Mesenchymal stem cell (in vitro differentiated cells and primary cell): ENCODE data around the gene OTOG.

Source experiments
- DNase-seq: peaks from one replicate; pipeline ENCODE4 v3.0.0-alpha.2; 2013
- H2AFZ ChIP-seq: one replicate; pipeline ENCODE4 v1.6.1; 2013; ENCODE audit warnings: low read depth, mild to moderate bottlenecking, control low read depth, inconsistent platforms, low read length, moderate library complexity
- H2AK5ac ChIP-seq: 2 replicates; pipeline ENCODE4 v1.6.1; 2013; ENCODE audit warnings: low read length, moderate library complexity, mild to moderate bottlenecking, inconsistent platforms; ENCODE audit not compliant: severe bottlenecking
- H2BK120ac ChIP-seq: one replicate; pipeline ENCODE4 v1.6.1; 2013; ENCODE audit warnings: low read depth, mild to moderate bottlenecking, inconsistent platforms, low read length, moderate library complexity
- H2BK12ac ChIP-seq, 2 experiments: one replicate each; pipeline ENCODE4 v1.6.1; 2013; ENCODE audit warnings: inconsistent platforms in 2 of 2, low read length in 2 of 2, mild to moderate bottlenecking in 2 of 2, moderate library complexity in 2 of 2, control low read depth in 1 of 2
- H2BK15ac ChIP-seq: one replicate; pipeline ENCODE4 v1.6.1; 2013; ENCODE audit warnings: mild to moderate bottlenecking, low read depth, inconsistent platforms; ENCODE audit not compliant: poor library complexity, severe bottlenecking
- H2BK5ac ChIP-seq: 2 replicates; pipeline ENCODE4 v1.6.1; 2013; ENCODE audit warnings: low read depth, mild to moderate bottlenecking, low read length, control low read depth, inconsistent platforms; ENCODE audit not compliant: poor library complexity, severe bottlenecking
- H3K14ac ChIP-seq, 2 experiments: one replicate each; pipeline ENCODE4 v1.6.1; 2013; ENCODE audit warnings: inconsistent platforms in 2 of 2, low read length in 2 of 2, control low read depth in 1 of 2, mild to moderate bottlenecking in 1 of 2, moderate library complexity in 1 of 2
- H3K18ac ChIP-seq, 2 experiments: one replicate each; pipeline ENCODE4 v1.6.1; 2013; ENCODE audit warnings: inconsistent platforms in 2 of 2, low read length in 2 of 2, control low read depth in 1 of 2, low read depth in 1 of 2, mild to moderate bottlenecking in 1 of 2
- H3K23ac ChIP-seq, 2 experiments: one replicate each; pipeline ENCODE4 v1.6.1; 2013; ENCODE audit warnings: inconsistent platforms in 2 of 2, low read length in 2 of 2, mild to moderate bottlenecking in 2 of 2, moderate library complexity in 2 of 2, control low read depth in 1 of 2
- H3K27ac ChIP-seq: 2 replicates; pipeline ENCODE4 v1.5.1; 2013; ENCODE audit warnings: mild to moderate bottlenecking, moderate library complexity, low read length, control low read depth, inconsistent platforms; ENCODE audit not compliant: poor library complexity, severe bottlenecking
- H3K27me3 ChIP-seq, 2 experiments: 2 replicates each; pipeline versions ENCODE4 v1.6.1 to v1.7.0; 2013; ENCODE audit warnings: low read length in 2 of 2, mild to moderate bottlenecking in 2 of 2, moderate library complexity in 2 of 2, control low read depth in 1 of 2, inconsistent platforms in 1 of 2; ENCODE audit not compliant: control insufficient read depth in 1 of 2, insufficient read depth in 1 of 2
- H3K36me3 ChIP-seq, 2 experiments: 2 replicates each; pipeline versions ENCODE4 v1.6.1 to v1.7.0; 2013; ENCODE audit warnings: low read length in 2 of 2, control low read depth in 1 of 2, inconsistent platforms in 1 of 2, low read depth in 1 of 2, mild to moderate bottlenecking in 1 of 2; ENCODE audit not compliant: insufficient read depth in 2 of 2, control insufficient read depth in 1 of 2
- H3K4ac ChIP-seq, 2 experiments: one replicate each; pipeline ENCODE4 v1.6.1; 2013; ENCODE audit warnings: inconsistent platforms in 2 of 2, low read length in 2 of 2, mild to moderate bottlenecking in 2 of 2, moderate library complexity in 2 of 2, control low read depth in 1 of 2, low read depth in 1 of 2
- H3K4me1 ChIP-seq: 2 replicates; pipeline ENCODE4 v1.6.1; 2013; ENCODE audit warnings: low read depth, low read length, control low read depth; ENCODE audit not compliant: control insufficient read depth, insufficient read depth
- H3K4me2 ChIP-seq: 2 replicates; pipeline ENCODE4 v1.6.1; 2013; ENCODE audit warnings: low read length, mild to moderate bottlenecking, inconsistent platforms; ENCODE audit not compliant: poor library complexity, severe bottlenecking
- H3K4me3 ChIP-seq, 2 experiments: 2 replicates each; pipeline versions ENCODE4 v1.5.1 to v1.7.0; 2013; ENCODE audit warnings: low read length in 2 of 2, mild to moderate bottlenecking in 2 of 2, control low read depth in 1 of 2, low read depth in 1 of 2; ENCODE audit not compliant: insufficient read depth in 1 of 2
- H3K79me1 ChIP-seq: replicated peaks from 2 replicates; pipeline ENCODE4 v1.6.1; 2013; ENCODE audit warnings: mild to moderate bottlenecking, control low read depth, low read length, inconsistent platforms; ENCODE audit not compliant: poor library complexity, severe bottlenecking
- H3K9ac ChIP-seq: 2 replicates; pipeline ENCODE4 v1.7.0; 2013; ENCODE audit warnings: mild to moderate bottlenecking, low read length, moderate library complexity
- H3K9me3 ChIP-seq: 2 replicates; pipeline ENCODE4 v1.7.0; 2013; ENCODE audit warnings: mild to moderate bottlenecking, low read length; ENCODE audit not compliant: control insufficient read depth
- H4K8ac ChIP-seq: one replicate; pipeline ENCODE4 v1.6.1; 2013; ENCODE audit warnings: inconsistent platforms, mild to moderate bottlenecking, low read length, moderate library complexity
- H4K91ac ChIP-seq: one replicate; pipeline ENCODE4 v1.6.1; 2013; ENCODE audit warnings: mild to moderate bottlenecking, low read length, inconsistent platforms
- WGBS: methylation state at CpG from one replicate; pipeline ENCODE4 v1.1.7; 2013; ENCODE audit warnings: mixed read lengths; 5-methylcytosine and 5-hydroxymethylcytosine counted together

Gene OTOG

GRCh38 chr11:17642980-17643379, 95.9 kb downstream of the OTOG start:
- H2BK12ac ChIP-seq = no peak overlapping the region
- no peaks in the 10 kb centered on the region for H3K36me3 ChIP-seq
- H3K9me3 ChIP-seq = peaks cover 9% of the 10 kb centered on the region
- no peak overlapping the region for H2BK5ac ChIP-seq
- H3K27me3 ChIP-seq = peaks cover 0 to 11% of the 10 kb centered on the region in 2 experiments
- no peak overlapping the region for H2AK5ac ChIP-seq
- no peak overlapping the region for H2BK120ac ChIP-seq
- H3K9ac ChIP-seq = no peak overlapping the region
- H3K14ac ChIP-seq = no peak overlapping the region
- no peaks in the 10 kb centered on the region for H3K79me1 ChIP-seq
- no peak for DNase-seq
- 76% methylated on average over 6 of the region's 6 CpGs for WGBS
- peak overlapping the region in 1 of 2 experiments; percentile 27 for H3K4me3 ChIP-seq
- no peak overlapping the region for H3K23ac ChIP-seq
- H4K91ac ChIP-seq = no peak overlapping the region
- H2BK15ac ChIP-seq = no peak overlapping the region
- no peak overlapping the region for H3K27ac ChIP-seq
- no peak overlapping the region for H4K8ac ChIP-seq
- H3K4ac ChIP-seq = no peak overlapping the region
- no peak overlapping the region for H2AFZ ChIP-seq
- no peak overlapping the region for H3K18ac ChIP-seq
- no peak overlapping the region for H3K4me2 ChIP-seq
- no peaks in the 10 kb centered on the region for H3K4me1 ChIP-seq

- H3K27ac ChIP-seq = no peak overlapping the region
- H3K14ac ChIP-seq = no peak overlapping the region
- H3K23ac ChIP-seq = no peak overlapping the region
- H3K4me3 ChIP-seq = no peak overlapping the region
- WGBS = 76% methylated on average over 14 of the region's 14 CpGs
- H3K79me1 ChIP-seq = no peaks in the 10 kb centered on the region
- H4K91ac ChIP-seq = no peak overlapping the region
- H3K18ac ChIP-seq = no peak overlapping the region
- no peak overlapping the region for H2BK12ac ChIP-seq
- H2BK15ac ChIP-seq = no peak overlapping the region
- H3K4me1 ChIP-seq = no peaks in the 10 kb centered on the region
- H3K27me3 ChIP-seq = peaks cover 0 to 14% of the 10 kb centered on the region in 2 experiments
- H3K36me3 ChIP-seq = no peaks in the 10 kb centered on the region
- H3K9ac ChIP-seq = no peak overlapping the region
- no peak overlapping the region for H2BK120ac ChIP-seq
- H4K8ac ChIP-seq = no peak overlapping the region
- H3K4ac ChIP-seq = no peak overlapping the region
- no peak for DNase-seq
- H2BK5ac ChIP-seq = no peak overlapping the region
- H2AFZ ChIP-seq = no peak overlapping the region
- peaks cover 16% of the 10 kb centered on the region for H3K9me3 ChIP-seq
- H3K4me2 ChIP-seq = no peak overlapping the region
- H2AK5ac ChIP-seq = no peak overlapping the region
Measured at GRCh38 chr11:17643506-17644405, 96.7 kb downstream of the OTOG start.

GRCh38 chr11:17645190-17645970, 98.3 kb downstream of the OTOG start:
- H4K91ac ChIP-seq = no peak overlapping the region
- H3K4me2 ChIP-seq = no peak overlapping the region
- no peak overlapping the region for H3K4ac ChIP-seq
- no peaks in the 10 kb centered on the region for H3K36me3 ChIP-seq
- H2BK120ac ChIP-seq = no peak overlapping the region
- H3K4me3 ChIP-seq = no peak overlapping the region
- H3K14ac ChIP-seq = peak overlapping the region in 1 of 2 experiments; percentile 26
- no peak overlapping the region for H2BK5ac ChIP-seq
- H3K4me1 ChIP-seq = peaks cover 2% of the 10 kb centered on the region
- DNase-seq = no peak
- peaks cover 6 to 31% of the 10 kb centered on the region in 2 experiments for H3K27me3 ChIP-seq
- no peak overlapping the region for H2BK12ac ChIP-seq
- no peak overlapping the region for H2BK15ac ChIP-seq
- no peak overlapping the region for H2AK5ac ChIP-seq
- WGBS = 85% methylated on average over 12 of the region's 15 CpGs
- no peak overlapping the region for H3K23ac ChIP-seq
- H4K8ac ChIP-seq = no peak overlapping the region
- H2AFZ ChIP-seq = no peak overlapping the region
- peaks cover 16% of the 10 kb centered on the region for H3K9me3 ChIP-seq
- H3K27ac ChIP-seq = no peak overlapping the region
- H3K79me1 ChIP-seq = no peaks in the 10 kb centered on the region
- H3K9ac ChIP-seq = no peak overlapping the region
- no peak overlapping the region for H3K18ac ChIP-seq
